HCT116 (cell line): ENCODE measurements around the gene PRSS16. TPM values are rescaled to one million over a fixed set of nuclear protein-coding genes. Genes with fewer than 3 reads are reported as not detected.
A peak's percentile ranks its signal among the peaks of the same experiment; 100 is the strongest.

Experiments
- ATAC-seq: fragments of 200-7000 bp; cut with Tn5 transposase; 2 replicates; pipeline ENCODE4 v1.9.1; 2020; ENCODE audit warnings: mild to moderate bottlenecking, moderate library complexity
- BruUV-seq: library from RNA; stranded (reverse); fragments of 400-500 nt; replicated peaks from 2 replicates; lab custom pipeline; 2021; lab: Mats Ljungman, UMichigan
- CTCF ChIA-PET: fragments of 300-600 bp; sonication (Branson Sonifier 250); formaldehyde crosslinking; loops from one replicate; lab custom pipeline; 2021; ENCODE audit warnings: antibody characterized with exemption; lab: Charles Lee
- POLR2A ChIA-PET: fragments of 300-600, 350-600 bp; sonication (Branson Sonifier 250); formaldehyde crosslinking; loops from one replicate; lab custom pipeline; 2021; ENCODE audit warnings: antibody characterized with exemption; lab: Charles Lee
- RAD21 ChIA-PET, 2 experiments: fragments of 300-600 bp; sonication (Branson Sonifier 250); formaldehyde crosslinking; loops; one replicate each; lab custom pipeline; 2023; ENCODE audit warnings: low total read pairs in 2 of 2; ENCODE audit not compliant: uncharacterized antibody in 2 of 2, unreplicated experiment in 2 of 2, low non-redundant PET in 1 of 2; lab: Charles Lee
- DNase-seq: peaks from one replicate; pipeline ENCODE4 v3.0.0-alpha.2; 2010; ENCODE audit warnings: low read depth, low spot score
- H2AFZ ChIP-seq: fragments of 200-600 bp; shearing (Covaris generic), sonication (generic); 2 replicates; pipeline ENCODE4 v1.6.1; 2017; ENCODE audit warnings: low read depth, mixed run types, mixed read lengths, antibody characterized with exemption, low read length; ENCODE audit not compliant: poor library complexity, severe bottlenecking
- H3K27ac ChIP-seq: 2 replicates; pipeline ENCODE4 v1.5.1; 2012; ENCODE audit warnings: low read depth, low read length
- H3K27me3 ChIP-seq: fragments of 200-600 bp; sonication (generic); 2 replicates; pipeline ENCODE4 v1.6.1; 2016; ENCODE audit warnings: mixed run types, low read length, mixed read lengths; ENCODE audit not compliant: insufficient read depth
- H3K36me3 ChIP-seq, 2 experiments: fragments of 200-500 bp in 1 of 2; fragments of 200-600 bp in 1 of 2; sonication (Bioruptor generic) in 1 of 2; sonication (generic) in 1 of 2; 2 replicates each; pipeline versions ENCODE4 v1.5.1 to v1.6.1; 2014 to 2016; ENCODE audit warnings: low read length in 2 of 2, inconsistent platforms in 1 of 2, mixed read lengths in 1 of 2, mixed run types in 1 of 2; ENCODE audit not compliant: insufficient read depth in 2 of 2, control insufficient read depth in 1 of 2
- H3K4me1 ChIP-seq, 2 experiments: fragments of 200-600 bp in 1 of 2; sonication (generic) in 1 of 2; 2 replicates each; pipeline versions ENCODE4 v1.5.1 to v1.6.1; 2012 to 2017; ENCODE audit warnings: low read length in 2 of 2, inconsistent platforms in 1 of 2, mild to moderate bottlenecking in 1 of 2, mixed read lengths in 1 of 2, mixed run types in 1 of 2, moderate library complexity in 1 of 2; ENCODE audit not compliant: insufficient read depth in 2 of 2, control insufficient read depth in 1 of 2
- H3K4me2 ChIP-seq: fragments of 200-600 bp; sonication (generic); 2 replicates; pipeline ENCODE4 v1.6.1; 2017; ENCODE audit warnings: mixed run types, low read length, mixed read lengths
- H3K4me3 ChIP-seq, 2 experiments: fragments of 200-600 bp in 1 of 2; sonication (generic) in 1 of 2; replicated peaks in 1 of 2; 2 replicates each; pipeline ENCODE4 v1.5.1; 2011 to 2016; ENCODE audit warnings: low read length in 2 of 2, control low read depth in 1 of 2, low read depth in 1 of 2, mild to moderate bottlenecking in 1 of 2, mixed read lengths in 1 of 2, mixed run types in 1 of 2
- H3K79me2 ChIP-seq: fragments of 200-600 bp; sonication (generic); 2 replicates; pipeline ENCODE4 v1.6.1; 2017; ENCODE audit warnings: mild to moderate bottlenecking, mixed run types, low read length, moderate library complexity, mixed read lengths; ENCODE audit not compliant: insufficient read depth
- H3K9ac ChIP-seq: fragments of 200-600 bp; sonication (generic); 2 replicates; pipeline ENCODE4 v1.6.1; 2016; ENCODE audit warnings: low read length, mixed read lengths
- H3K9me2 ChIP-seq: fragments of 200-600 bp; sonication (generic), shearing (Covaris generic); 2 replicates; pipeline ENCODE4 v1.6.1; 2017; ENCODE audit warnings: mixed run types, mild to moderate bottlenecking, moderate library complexity; ENCODE audit not compliant: insufficient read depth
- H3K9me3 ChIP-seq, 2 experiments: fragments of 200-500 bp in 1 of 2; fragments of 200-600 bp in 1 of 2; sonication (Bioruptor generic) in 1 of 2; sonication (generic) in 1 of 2; 2 replicates each; pipeline ENCODE4 v1.6.1; 2014 to 2017; ENCODE audit warnings: low read length in 2 of 2, mixed read lengths in 2 of 2, inconsistent platforms in 1 of 2, low read depth in 1 of 2, mild to moderate bottlenecking in 1 of 2, mixed run types in 1 of 2, moderate library complexity in 1 of 2; ENCODE audit not compliant: control insufficient read depth in 1 of 2, insufficient read depth in 1 of 2
- H4K20me1 ChIP-seq: fragments of 200-600 bp; sonication (generic), shearing (Covaris generic); 2 replicates; pipeline ENCODE4 v1.6.1; 2017; ENCODE audit warnings: mixed run types, mild to moderate bottlenecking, moderate library complexity; ENCODE audit not compliant: insufficient read depth
- CBX3 ChIP-seq: IDR thresholded peaks from 2 replicates; pipeline ENCODE4 v1.6.1; 2012; ENCODE audit warnings: low read depth
- CEBPB ChIP-seq: IDR thresholded peaks from 2 replicates; pipeline ENCODE4 v1.6.1; 2012; ENCODE audit warnings: low read depth
- ELF1 ChIP-seq: IDR thresholded peaks from 2 replicates; pipeline ENCODE4 v1.6.1; 2012; ENCODE audit warnings: low read depth, borderline replicate concordance
- EZH2 ChIP-seq: fragments of 200-600 bp; sonication (generic); IDR thresholded peaks from 2 replicates; pipeline ENCODE4 v1.6.1; 2017; ENCODE audit warnings: antibody characterized with exemption, mixed run types
- FOSL1 ChIP-seq: IDR thresholded peaks from 2 replicates; pipeline ENCODE4 v1.6.1; 2012; ENCODE audit warnings: low read depth
- JUND ChIP-seq: IDR thresholded peaks from 2 replicates; pipeline ENCODE4 v1.6.1; 2012
- MAX ChIP-seq: IDR thresholded peaks from 2 replicates; pipeline ENCODE4 v1.6.1; 2012
- POLR2A ChIP-seq: IDR thresholded peaks from 2 replicates; pipeline ENCODE4 v1.7.0; 2011; ENCODE audit warnings: borderline replicate concordance; ENCODE audit not compliant: insufficient read depth, insufficient read length; ENCODE audit errors: extremely low read depth
- SP1 ChIP-seq: IDR thresholded peaks from 2 replicates; pipeline ENCODE4 v1.6.1; 2012; ENCODE audit warnings: low read depth
- SRF ChIP-seq: IDR thresholded peaks from 2 replicates; pipeline ENCODE4 v1.6.1; 2012; ENCODE audit warnings: low read depth
- ZFX ChIP-seq: fragments of 450-650 bp; IDR thresholded peaks from 2 replicates; pipeline ENCODE4 v1.6.1; 2017
- ZNF274 ChIP-seq: fragments of 200-500 bp; sonication (Bioruptor generic); IDR thresholded peaks from 2 replicates; pipeline ENCODE4 v1.6.1; 2014; ENCODE audit warnings: mild to moderate bottlenecking, low read depth, low read length, inconsistent platforms
- intact Hi-C: fragments of 100-400 bp; cut with micrococcal nuclease; formaldehyde crosslinking; loops from 2 replicates; pipeline ENCODE4 v1.10.0; 2022
- total RNA-seq: library from RNA; stranded (reverse); gene quantifications from one replicate; pipeline ENCODE4 v1.2.1, GENCODE V29; 2021; ENCODE audit not compliant: unreplicated experiment

The PRSS16 gene
- total RNA-seq, 1 experiment from 2014 or later: 14.5 TPM

GRCh38 chr6:27224729-27225128, 22.8 kb upstream of the PRSS16 start (continued):
- TF ChIP-seq ELF1 (no peak), SRF (no peak), FOSL1 (no peak), CBX3 (no peak), EZH2 (no peak), MAX (no peak)
- TF ChIP-seq, all 23 proteins: peak for 0

GRCh38 chr6:27228963-27229477, 18.5 kb upstream of the PRSS16 start:
- Histone ChIP-seq H3K4me1 (peaks cover 7 to 20% of the 10 kb centered on the region in 2 experiments; a peak in 3 of 4 replicates), H3K36me3 (no peaks in the 10 kb centered on the region), H4K20me1 (no peaks in the 10 kb centered on the region), H3K4me2 (no peak overlapping the region), H3K9me3 (no peaks in the 10 kb centered on the region), H3K79me2 (no peaks in the 10 kb centered on the region), H3K9ac (no peak overlapping the region), H3K27me3 (no peaks in the 10 kb centered on the region), H2AFZ (no peak overlapping the region), H3K9me2 (no peaks in the 10 kb centered on the region), H3K27ac (no peak overlapping the region), H3K4me3 (no peak overlapping the region)
- CTCF ChIA-PET: no interaction called here
- no peak for DNase-seq
- no TSS peak for BruUV-seq
- no peak for TF ChIP-seq FOSL1
- no peak for TF ChIP-seq CEBPB
- TF ChIP-seq ZNF274: no peak
- RAD21 ChIA-PET: no interaction called here
- ATAC-seq: no peak
- intact Hi-C loops: no loop called here
- POLR2A ChIA-PET: no interaction called here

GRCh38 chr6:27230758-27231111, 16.8 kb upstream of the PRSS16 start:
- DNase-seq (peak; percentile 46), ATAC-seq (peak; percentile 55)
- no TSS peak for BruUV-seq
- H4K20me1 ChIP-seq: no peaks in the 10 kb centered on the region
- H3K9me2 ChIP-seq: no peaks in the 10 kb centered on the region
- H3K4me3 ChIP-seq: peak overlapping the region; percentile 34 to 54
- H3K9ac ChIP-seq: 0 out of 2 replicates have a peak overlapping the region, but pooled peaks have one; percentile 18
- intact Hi-C loops: loop anchor here (2.0 to 10.0 kb wide), 7 partner anchors 102 to 1494 kb away; no protein-coding TSS in a partner anchor
- TF ChIP-seq ZFX: no peak
- no peak for TF ChIP-seq CEBPB
- TF ChIP-seq JUND: no peak
- TF ChIP-seq POLR2A: no peak
- no peak; the same call in 1 of the 2 replicates for TF ChIP-seq SRF
- TF ChIP-seq SP1: no peak
- TF ChIP-seq ELF1: no peak
- TF ChIP-seq, all 23 proteins: peak for 0
- Histone ChIP-seq H3K27ac (peak overlapping the region; percentile 43; the same call in 1 of the 2 replicates), H3K4me1 (peaks cover 7 to 28% of the 10 kb centered on the region in 2 experiments; a peak in 3 of 4 replicates), H3K27me3 (no peaks in the 10 kb centered on the region), H3K4me2 (peak overlapping the region; percentile 69), H3K9me3 (no peaks in the 10 kb centered on the region), H3K36me3 (no peaks in the 10 kb centered on the region), H2AFZ (peak overlapping the region; percentile 3), H3K79me2 (no peaks in the 10 kb centered on the region)
- POLR2A ChIA-PET: no interaction called here
- CTCF ChIA-PET: interaction anchor here (1.1 to 1.3 kb wide), 2 partner anchors 54 to 521 kb away, joined by 3 to 5 read pairs; no protein-coding TSS in a partner anchor
- RAD21 ChIA-PET: no interaction called here
